ENCODE data around the gene RBM33. TPM values are rescaled to one million over a fixed set of nuclear protein-coding genes. Genes with fewer than 3 reads are reported as not detected.

Gene RBM33
- total RNA-seq, 2 donors from 2014 or later = 82.3 to 128 TPM

GRCh38 chr7:155640629-155641028 lies 3.8 kb upstream of the RBM33 start:
- peaks cover 51% of the 10 kb centered on the region for H3K36me3 Mint-ChIP-seq
- DNase-seq (ENCODE audit: low spot score) = no peak
- ATAC-seq = no peak
- H3K27ac Mint-ChIP-seq = no peak overlapping the region
- H3K4me3 Mint-ChIP-seq = no peak overlapping the region
- peaks cover 13 to 22% of the 10 kb centered on the region in 2 donors for H3K27me3 Mint-ChIP-seq
- H3K4me1 Mint-ChIP-seq (ENCODE audit: low read depth in 2 of 2) = peaks cover 10 to 16% of the 10 kb centered on the region in 2 donors
- H3K9me3 Mint-ChIP-seq = peaks cover 9% of the 10 kb centered on the region

- Mint-ChIP-seq H3K4me3 (peak overlapping the region; percentile 100), H3K27ac (peak overlapping the region; percentile 94 to 100), H3K9me3 (peaks cover 2% of the 10 kb centered on the region), H3K36me3 (peaks cover 33% of the 10 kb centered on the region), H3K27me3 (peaks cover 0 to 6% of the 10 kb centered on the region in 2 donors), H3K4me1 (ENCODE audit: low read depth in 2 of 2) (peaks cover 26 to 44% of the 10 kb centered on the region in 2 donors)
- DNase-seq (ENCODE audit: low spot score) (no peak), ATAC-seq (no peak)
Measured at GRCh38 chr7:155643804-155644177, 670 bp upstream of the RBM33 start.

- DNase-seq (ENCODE audit: low spot score) = no peak
- peaks cover 34 to 56% of the 10 kb centered on the region in 2 donors for H3K4me1 Mint-ChIP-seq (ENCODE audit: low read depth in 2 of 2)
- peaks cover 37% of the 10 kb centered on the region for H3K36me3 Mint-ChIP-seq
- H3K27ac Mint-ChIP-seq = peak overlapping the region; percentile 94 to 100
- H3K4me3 Mint-ChIP-seq = peak overlapping the region; percentile 100
- peaks cover 5% of the 10 kb centered on the region for H3K9me3 Mint-ChIP-seq
- ATAC-seq = peak; percentile 51 to 58
- H3K27me3 Mint-ChIP-seq = no peaks in the 10 kb centered on the region
Measured at GRCh38 chr7:155644971-155645509, 579 bp downstream of the RBM33 start.

- Mint-ChIP-seq H3K4me1 (ENCODE audit: low read depth in 2 of 2) (peaks cover 41 to 61% of the 10 kb centered on the region in 2 donors), H3K27me3 (no peaks in the 10 kb centered on the region), H3K4me3 (peak overlapping the region; percentile 100), H3K27ac (peak overlapping the region; percentile 94 to 100), H3K9me3 (peaks cover 5% of the 10 kb centered on the region), H3K36me3 (peaks cover 39% of the 10 kb centered on the region)
- ATAC-seq = no peak
- DNase-seq (ENCODE audit: low spot score) = no peak
Measured at GRCh38 chr7:155645662-155646061, 1.2 kb downstream of the RBM33 start.

GRCh38 chr7:155646669-155647068 lies 2.2 kb downstream of the RBM33 start:
- peak overlapping the region; percentile 94 to 100 for H3K27ac Mint-ChIP-seq
- H3K36me3 Mint-ChIP-seq = peaks cover 39% of the 10 kb centered on the region
- ATAC-seq (no peak), DNase-seq (ENCODE audit: low spot score) (no peak)
- H3K4me1 Mint-ChIP-seq (ENCODE audit: low read depth in 2 of 2) = peaks cover 48 to 68% of the 10 kb centered on the region in 2 donors
- H3K27me3 Mint-ChIP-seq = no peaks in the 10 kb centered on the region
- peaks cover 5% of the 10 kb centered on the region for H3K9me3 Mint-ChIP-seq
- H3K4me3 Mint-ChIP-seq = peak overlapping the region; percentile 100

- H3K36me3 Mint-ChIP-seq = peaks cover 39% of the 10 kb centered on the region
- H3K27ac Mint-ChIP-seq = no peak overlapping the region
- no peak for DNase-seq (ENCODE audit: low spot score)
- no peaks in the 10 kb centered on the region for H3K27me3 Mint-ChIP-seq
- H3K4me1 Mint-ChIP-seq (ENCODE audit: low read depth in 2 of 2) = peaks cover 51 to 74% of the 10 kb centered on the region in 2 donors
- H3K4me3 Mint-ChIP-seq = no peak overlapping the region
- peaks cover 5% of the 10 kb centered on the region for H3K9me3 Mint-ChIP-seq
- no peak for ATAC-seq
Measured at GRCh38 chr7:155647302-155647701, 2.8 kb downstream of the RBM33 start.

- H3K27ac Mint-ChIP-seq = no peak overlapping the region
- H3K36me3 Mint-ChIP-seq = peaks cover 39% of the 10 kb centered on the region
- no peak for ATAC-seq
- DNase-seq (ENCODE audit: low spot score) = no peak
- H3K9me3 Mint-ChIP-seq = peaks cover 5% of the 10 kb centered on the region
- H3K4me3 Mint-ChIP-seq = no peak overlapping the region
- no peaks in the 10 kb centered on the region for H3K27me3 Mint-ChIP-seq
- peaks cover 55 to 78% of the 10 kb centered on the region in 2 donors for H3K4me1 Mint-ChIP-seq (ENCODE audit: low read depth in 2 of 2)
Measured at GRCh38 chr7:155647734-155648133, 3.3 kb downstream of the RBM33 start.

GRCh38 chr7:155648752-155649339 lies 4.4 kb downstream of the RBM33 start:
- Mint-ChIP-seq H3K27me3 (no peaks in the 10 kb centered on the region), H3K36me3 (peaks cover 35% of the 10 kb centered on the region), H3K9me3 (peaks cover 5% of the 10 kb centered on the region), H3K4me3 (no peak overlapping the region), H3K4me1 (ENCODE audit: low read depth in 2 of 2) (peaks cover 54 to 82% of the 10 kb centered on the region in 2 donors), H3K27ac (no peak overlapping the region)
- DNase-seq (ENCODE audit: low spot score) = no peak
- no peak for ATAC-seq

- Mint-ChIP-seq H3K27ac (peak overlapping the region in 1 of 2 donors; percentile 16), H3K27me3 (no peaks in the 10 kb centered on the region), H3K4me1 (ENCODE audit: low read depth in 2 of 2) (peaks cover 60 to 90% of the 10 kb centered on the region in 2 donors), H3K9me3 (peaks cover 5% of the 10 kb centered on the region), H3K4me3 (no peak overlapping the region), H3K36me3 (peaks cover 35% of the 10 kb centered on the region)
- no peak for DNase-seq (ENCODE audit: low spot score)
- ATAC-seq = no peak
Measured at GRCh38 chr7:155649588-155649987, 5.1 kb downstream of the RBM33 start.

GRCh38 chr7:155652156-155653114 lies 8.0 kb downstream of the RBM33 start:
- H3K27ac Mint-ChIP-seq = peak overlapping the region; percentile 6
- no peaks in the 10 kb centered on the region for H3K27me3 Mint-ChIP-seq
- DNase-seq (ENCODE audit: low spot score) (no peak), ATAC-seq (no peak)
- peaks cover 26% of the 10 kb centered on the region for H3K36me3 Mint-ChIP-seq
- no peak overlapping the region for H3K4me3 Mint-ChIP-seq
- peaks cover 5% of the 10 kb centered on the region for H3K9me3 Mint-ChIP-seq
- H3K4me1 Mint-ChIP-seq (ENCODE audit: low read depth in 2 of 2) = peaks cover 57 to 80% of the 10 kb centered on the region in 2 donors

GRCh38 chr7:155653803-155654202 lies 9.3 kb downstream of the RBM33 start:
- peak overlapping the region; percentile 6 to 36 for H3K27ac Mint-ChIP-seq
- no peaks in the 10 kb centered on the region for H3K27me3 Mint-ChIP-seq
- peaks cover 56 to 78% of the 10 kb centered on the region in 2 donors for H3K4me1 Mint-ChIP-seq (ENCODE audit: low read depth in 2 of 2)
- DNase-seq (ENCODE audit: low spot score) (no peak), ATAC-seq (peak in 1 of 2 donors; percentile 51)
- H3K9me3 Mint-ChIP-seq = peaks cover 3% of the 10 kb centered on the region
- peaks cover 17% of the 10 kb centered on the region for H3K36me3 Mint-ChIP-seq
- peak overlapping the region; percentile 4 for H3K4me3 Mint-ChIP-seq

GRCh38 chr7:155656891-155657290 lies 12.4 kb downstream of the RBM33 start:
- Mint-ChIP-seq H3K4me3 (no peak overlapping the region), H3K27me3 (no peaks in the 10 kb centered on the region), H3K27ac (peak overlapping the region in 1 of 2 donors; percentile 56), H3K9me3 (peaks cover 5% of the 10 kb centered on the region), H3K36me3 (no peaks in the 10 kb centered on the region), H3K4me1 (ENCODE audit: low read depth in 2 of 2) (peaks cover 61 to 83% of the 10 kb centered on the region in 2 donors)
- DNase-seq (ENCODE audit: low spot score) (no peak), ATAC-seq (no peak)

GRCh38 chr7:155660059-155660757 lies 15.7 kb downstream of the RBM33 start:
- Mint-ChIP-seq H3K36me3 (no peaks in the 10 kb centered on the region), H3K4me3 (peak overlapping the region; percentile 77), H3K27me3 (no peaks in the 10 kb centered on the region), H3K9me3 (peaks cover 5% of the 10 kb centered on the region), H3K27ac (peak overlapping the region; percentile 75 to 83), H3K4me1 (ENCODE audit: low read depth in 2 of 2) (peaks cover 65 to 80% of the 10 kb centered on the region in 2 donors)
- DNase-seq (ENCODE audit: low spot score) (no peak), ATAC-seq (peak; percentile 53 to 88)
